ENCODE data around the gene NCOR1. TPM values are rescaled to one million over a fixed set of nuclear protein-coding genes. Genes with fewer than 3 reads are reported as not detected.

NCOR1 gene
- total RNA-seq, 1 donor from 2014 or later, result 104 TPM

- peaks cover 13% of the 10 kb centered on the region for H3K4me1 Mint-ChIP-seq (ENCODE audit: unreplicated experiment)
- peak overlapping the region; percentile 96 for H3K4me3 Mint-ChIP-seq (ENCODE audit: unreplicated experiment)
- DNase-seq (ENCODE audit: low spot score), result no peak
- no peaks in the 10 kb centered on the region for H3K9me3 Mint-ChIP-seq (ENCODE audit: unreplicated experiment)
- peaks cover 12% of the 10 kb centered on the region for H3K27me3 Mint-ChIP-seq (ENCODE audit: unreplicated experiment)
- TF ChIP-seq, protein P1, sequence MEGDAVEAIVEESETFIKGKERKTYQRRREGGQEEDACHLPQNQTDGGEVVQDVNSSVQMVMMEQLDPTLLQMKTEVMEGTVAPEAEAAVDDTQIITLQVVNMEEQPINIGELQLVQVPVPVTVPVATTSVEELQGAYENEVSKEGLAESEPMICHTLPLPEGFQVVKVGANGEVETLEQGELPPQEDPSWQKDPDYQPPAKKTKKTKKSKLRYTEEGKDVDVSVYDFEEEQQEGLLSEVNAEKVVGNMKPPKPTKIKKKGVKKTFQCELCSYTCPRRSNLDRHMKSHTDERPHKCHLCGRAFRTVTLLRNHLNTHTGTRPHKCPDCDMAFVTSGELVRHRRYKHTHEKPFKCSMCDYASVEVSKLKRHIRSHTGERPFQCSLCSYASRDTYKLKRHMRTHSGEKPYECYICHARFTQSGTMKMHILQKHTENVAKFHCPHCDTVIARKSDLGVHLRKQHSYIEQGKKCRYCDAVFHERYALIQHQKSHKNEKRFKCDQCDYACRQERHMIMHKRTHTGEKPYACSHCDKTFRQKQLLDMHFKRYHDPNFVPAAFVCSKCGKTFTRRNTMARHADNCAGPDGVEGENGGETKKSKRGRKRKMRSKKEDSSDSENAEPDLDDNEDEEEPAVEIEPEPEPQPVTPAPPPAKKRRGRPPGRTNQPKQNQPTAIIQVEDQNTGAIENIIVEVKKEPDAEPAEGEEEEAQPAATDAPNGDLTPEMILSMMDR (IDR thresholded peaks at IDR 0.05; ENCODE audit: unreplicated experiment), result no peak
- peak overlapping the region; percentile 74 for H3K27ac Mint-ChIP-seq (ENCODE audit: unreplicated experiment)
- H3K36me3 Mint-ChIP-seq (ENCODE audit: low read depth, unreplicated experiment), result peaks cover 43% of the 10 kb centered on the region
Observed at GRCh38 chr17:16001226-16001897, 214.0 kb downstream of the NCOR1 start.

DNA sequence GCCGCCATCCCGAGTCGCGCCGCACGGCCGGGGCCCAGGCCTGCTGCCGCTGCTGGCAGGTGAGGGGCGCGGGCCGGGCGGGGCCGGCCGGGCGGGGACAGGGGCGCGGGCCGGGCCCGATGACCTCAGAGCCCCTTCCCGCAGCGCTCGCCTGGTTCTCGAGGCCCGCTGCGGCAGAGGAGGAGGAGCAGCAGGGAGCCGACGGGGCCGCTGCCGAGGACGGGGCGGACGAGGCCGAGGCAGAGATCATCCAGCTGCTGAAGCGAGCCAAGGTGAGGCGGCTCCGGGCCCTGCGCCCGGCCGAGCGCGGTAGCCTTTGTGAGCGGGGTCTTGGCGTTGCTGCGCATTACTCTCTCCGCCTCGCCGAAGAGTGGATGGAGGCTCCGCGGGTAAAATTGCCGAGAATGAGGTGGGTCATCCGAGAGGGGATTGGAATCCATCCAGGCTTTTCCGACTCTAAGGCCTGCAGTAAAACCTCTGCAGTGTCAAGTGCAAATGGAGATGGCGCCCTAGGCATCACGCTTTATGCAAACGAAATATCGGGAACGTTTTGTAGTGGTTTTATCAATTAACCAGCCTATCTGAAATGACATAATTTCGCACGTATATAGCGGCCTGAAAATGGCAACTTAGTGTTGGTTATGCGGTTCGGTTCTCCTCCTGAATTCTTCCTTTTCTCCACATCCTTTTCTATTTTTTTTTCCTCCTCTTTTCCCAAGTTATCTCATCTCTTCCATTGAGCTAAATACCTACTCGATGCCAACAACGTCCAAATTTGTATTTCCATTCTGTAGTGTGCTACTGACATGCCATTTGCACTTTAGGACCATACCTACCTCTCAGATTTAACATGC is 215.1 kb downstream of the NCOR1 start:
- Mint-ChIP-seq H3K27ac (ENCODE audit: unreplicated experiment) (peak overlapping the region; percentile 74), H3K27me3 (ENCODE audit: unreplicated experiment) (peaks cover 12% of the 10 kb centered on the region), H3K36me3 (ENCODE audit: low read depth, unreplicated experiment) (peaks cover 45% of the 10 kb centered on the region), H3K4me3 (ENCODE audit: unreplicated experiment) (peak overlapping the region; percentile 96), H3K9me3 (ENCODE audit: unreplicated experiment) (no peaks in the 10 kb centered on the region), H3K4me1 (ENCODE audit: unreplicated experiment) (peaks cover 13% of the 10 kb centered on the region)
- peak; percentile 52 for DNase-seq (ENCODE audit: low spot score)
- TF ChIP-seq, protein P1 (IDR thresholded peaks at IDR 0.05; ENCODE audit: unreplicated experiment), result no peak

- DNase-seq (ENCODE audit: low spot score), result peak; percentile 95
- Mint-ChIP-seq H3K27ac (ENCODE audit: unreplicated experiment) (peak within 1 kb of the TSS; percentile 88), H3K9me3 (ENCODE audit: unreplicated experiment) (no peaks in the 10 kb centered on the region), H3K36me3 (ENCODE audit: low read depth, unreplicated experiment) (peaks cover 39% of the 10 kb centered on the region), H3K27me3 (ENCODE audit: unreplicated experiment) (peaks cover 12% of the 10 kb centered on the region), H3K4me3 (ENCODE audit: unreplicated experiment) (peak within 1 kb of the TSS; percentile 96), H3K4me1 (ENCODE audit: unreplicated experiment) (peaks cover 18% of the 10 kb centered on the region)
- TF ChIP-seq, protein P1 (IDR thresholded peaks at IDR 0.05; ENCODE audit: unreplicated experiment), result no peak
Observed at GRCh38 chr17:15999141-15999973, 216.0 kb downstream of the NCOR1 start, which contains the start of the genes TTC19 and ZSWIM7. Gene TTC19 (plus strand): TSS chr17:15999824. CDS start chr17:15999849, 25 bp downstream. Gene ZSWIM7 (minus strand): TSS chr17:15999704. CDS start chr17:15999594, 110 bp downstream.

DNA sequence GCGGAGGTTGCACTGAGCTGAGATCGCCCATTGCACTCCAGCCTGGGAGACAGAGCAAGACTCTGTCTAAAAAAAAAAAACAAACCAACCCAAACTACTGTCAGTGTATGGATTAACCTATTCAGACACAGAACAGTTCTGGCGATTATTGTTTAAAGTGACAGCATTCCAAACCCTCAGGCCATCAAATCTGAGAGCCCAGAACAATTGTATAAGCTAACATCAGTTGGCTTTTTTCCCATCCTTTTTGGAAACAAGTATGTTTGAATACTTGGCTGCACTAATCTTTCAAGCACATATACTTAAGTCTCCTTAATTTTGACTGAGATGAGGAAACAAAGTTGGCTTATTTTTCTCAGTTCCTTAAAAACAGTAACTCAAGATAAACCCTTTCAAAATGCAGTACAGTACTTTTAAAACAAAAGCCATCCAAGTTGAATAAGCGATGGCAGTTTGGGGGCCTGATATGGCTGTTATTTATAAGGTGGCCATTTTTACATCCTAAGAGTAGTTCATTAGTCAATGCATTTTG is 217.2 kb downstream of the NCOR1 start:
- Mint-ChIP-seq H3K36me3 (ENCODE audit: low read depth, unreplicated experiment) (peaks cover 31% of the 10 kb centered on the region), H3K9me3 (ENCODE audit: unreplicated experiment) (no peaks in the 10 kb centered on the region), H3K27ac (ENCODE audit: unreplicated experiment) (no peak overlapping the region), H3K27me3 (ENCODE audit: unreplicated experiment) (peaks cover 12% of the 10 kb centered on the region), H3K4me3 (ENCODE audit: unreplicated experiment) (peak overlapping the region; percentile 96), H3K4me1 (ENCODE audit: unreplicated experiment) (peaks cover 26% of the 10 kb centered on the region)
- TF ChIP-seq, protein P1 (IDR thresholded peaks at IDR 0.05; ENCODE audit: unreplicated experiment), result no peak
- no peak for DNase-seq (ENCODE audit: low spot score)

Measured in endothelial cell (in vitro differentiated cells).